Suprapubic skin (tissue), 4 donors: ENCODE data around the gene CST2.

Source experiments
- EP300 ChIP-seq: sonication (generic); formaldehyde crosslinking; IDR thresholded peaks from one replicate; pipeline ENCODE4 v1.6.1; 2017; ENCODE audit warnings: antibody characterized with exemption
- POLR2A ChIP-seq, 2 donors: fragments of 450-650 bp; IDR thresholded peaks; one replicate each; pipeline ENCODE4 v1.6.1; 2017; ENCODE audit warnings: antibody characterized with exemption in 2 of 2, mild to moderate bottlenecking in 2 of 2, moderate library complexity in 2 of 2
- POLR2AphosphoS5 ChIP-seq, 3 donors: sonication (generic); formaldehyde crosslinking; IDR thresholded peaks; one replicate each; pipeline ENCODE4 v1.6.1; 2017; ENCODE audit warnings: antibody characterized with exemption in 3 of 3
- TF ChIP-seq, protein P1 (sequence below), 2 donors: fragments of 200-600 bp in 1 of 2; fragments of 450-650 bp in 1 of 2; sonication (generic) in 1 of 2; IDR thresholded peaks; one replicate each; pipeline ENCODE4 v1.5.1; 2016 to 2019; ENCODE audit warnings: antibody characterized with exemption in 2 of 2, mild to moderate bottlenecking in 1 of 2, moderate library complexity in 1 of 2

DNA sequence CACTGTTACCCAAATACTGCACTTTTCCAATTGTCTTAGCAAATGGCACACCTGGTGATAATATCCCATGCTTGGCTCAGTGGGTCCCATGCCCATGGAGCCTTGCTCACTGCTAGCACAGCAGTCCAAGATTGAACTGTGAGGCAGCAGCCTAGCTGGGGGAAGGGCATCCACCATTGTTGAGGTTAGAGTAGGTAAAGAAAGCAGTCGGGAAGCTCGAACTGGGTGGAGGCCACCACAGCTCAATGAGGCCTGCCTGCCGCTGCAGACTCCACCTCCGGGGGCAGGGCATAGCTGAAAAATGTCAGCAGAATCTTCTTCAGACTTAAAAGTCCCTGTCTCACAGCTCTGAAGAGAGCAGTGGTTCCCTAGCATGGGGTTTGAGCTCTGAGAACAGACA is 9.2 kb upstream of the CST2 start:
- TF ChIP-seq EP300 (no peak), POLR2AphosphoS5 (IDR thresholded peaks at IDR 0.05) (no peak), POLR2A (IDR thresholded peaks at IDR 0.05) (no peak)
- TF ChIP-seq, protein P1, sequence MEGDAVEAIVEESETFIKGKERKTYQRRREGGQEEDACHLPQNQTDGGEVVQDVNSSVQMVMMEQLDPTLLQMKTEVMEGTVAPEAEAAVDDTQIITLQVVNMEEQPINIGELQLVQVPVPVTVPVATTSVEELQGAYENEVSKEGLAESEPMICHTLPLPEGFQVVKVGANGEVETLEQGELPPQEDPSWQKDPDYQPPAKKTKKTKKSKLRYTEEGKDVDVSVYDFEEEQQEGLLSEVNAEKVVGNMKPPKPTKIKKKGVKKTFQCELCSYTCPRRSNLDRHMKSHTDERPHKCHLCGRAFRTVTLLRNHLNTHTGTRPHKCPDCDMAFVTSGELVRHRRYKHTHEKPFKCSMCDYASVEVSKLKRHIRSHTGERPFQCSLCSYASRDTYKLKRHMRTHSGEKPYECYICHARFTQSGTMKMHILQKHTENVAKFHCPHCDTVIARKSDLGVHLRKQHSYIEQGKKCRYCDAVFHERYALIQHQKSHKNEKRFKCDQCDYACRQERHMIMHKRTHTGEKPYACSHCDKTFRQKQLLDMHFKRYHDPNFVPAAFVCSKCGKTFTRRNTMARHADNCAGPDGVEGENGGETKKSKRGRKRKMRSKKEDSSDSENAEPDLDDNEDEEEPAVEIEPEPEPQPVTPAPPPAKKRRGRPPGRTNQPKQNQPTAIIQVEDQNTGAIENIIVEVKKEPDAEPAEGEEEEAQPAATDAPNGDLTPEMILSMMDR (IDR thresholded peaks at IDR 0.05): no peak
